ENCODE results near the gene VEGFD. TPM values are rescaled to one million over a fixed set of nuclear protein-coding genes. Genes with fewer than 3 reads are reported as not detected.

Gene VEGFD
- total and polyA plus RNA-seq, 2 of the 13 experiments (the other 11 are each of a cell fraction or from before 2014, with no cell fraction given), result 0.11 to 0.35 TPM

DNA sequence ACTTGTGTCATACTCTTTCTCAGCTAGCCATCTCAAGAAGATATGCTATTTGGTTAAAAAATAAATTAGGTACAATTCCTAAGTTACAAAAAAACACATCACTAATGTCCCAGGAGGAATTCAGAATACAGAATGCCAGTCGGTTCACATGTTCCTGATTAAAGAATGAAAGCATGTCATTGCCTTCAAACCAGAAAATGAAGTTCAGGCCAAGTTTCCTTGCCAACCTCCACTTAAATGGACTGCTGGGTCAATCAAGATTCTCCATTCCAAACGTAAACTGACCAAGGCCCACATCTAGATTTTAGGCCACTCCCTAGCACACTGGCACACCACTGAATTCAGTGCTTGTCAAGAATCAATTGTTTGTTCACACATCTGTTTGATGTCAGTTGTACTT is 55.4 kb downstream of the VEGFD start:
- Histone ChIP-seq H3K79me2 (ENCODE audit: insufficient read depth, low read length) (peaks cover 2% of the 10 kb centered on the region), H3K27ac (ENCODE audit: extremely low read length, insufficient read depth, low read length) (no peak overlapping the region), H3K36me3 (replicated peaks in 1 of 2; ENCODE audit: control insufficient read depth in 1 of 2, insufficient read depth in 2 of 2, low read length in 2 of 2) (peaks cover 2 to 8% of the 10 kb centered on the region in 2 experiments; a peak in 3 of 5 replicates), H3K4me3 (replicated peaks in 1 of 3; ENCODE audit: insufficient read depth in 1 of 3, low read depth in 2 of 3, low read length in 3 of 3) (no peak overlapping the region), H4K20me1 (ENCODE audit: insufficient read depth, low read length) (no peaks in the 10 kb centered on the region), H3K9me3 (ENCODE audit: low read length) (no peaks in the 10 kb centered on the region), H2AFZ (ENCODE audit: low read length) (no peak overlapping the region), H3K4me1 (ENCODE audit: insufficient read depth, low read length) (no peaks in the 10 kb centered on the region), H3K27me3 (ENCODE audit: control insufficient read depth in 1 of 2, insufficient read depth in 2 of 2, low read length in 2 of 2) (no peaks in the 10 kb centered on the region), H3K9ac (ENCODE audit: insufficient read depth, low read depth, low read length) (no peak overlapping the region), H3K4me2 (ENCODE audit: low read depth, low read length) (no peak overlapping the region)
- in situ Hi-C loops (cut with HindIII; ENCODE audit: extremely low pct_ligation_motif_present, low pct_unique_long_range_greater_than_20kb), result loop anchor here (25.0 kb wide), 1 partner anchor 358 kb away; no protein-coding TSS in a partner anchor
- WGBS (ENCODE audit: low lambda C conversion rate), result 92% methylated on average over 2 of the region's 2 CpGs
- POLR2A ChIA-PET, result no interaction called here
- CTCF ChIA-PET (ENCODE audit: low intra/inter-chr PET ratio, low total read pairs), result no interaction called here
- intact Hi-C loops (cut with micrococcal nuclease; ENCODE audit: unreplicated experiment), result no loop called here
- BruUV-seq (replicated peaks), result no TSS peak
- TF ChIP-seq, protein P1, sequence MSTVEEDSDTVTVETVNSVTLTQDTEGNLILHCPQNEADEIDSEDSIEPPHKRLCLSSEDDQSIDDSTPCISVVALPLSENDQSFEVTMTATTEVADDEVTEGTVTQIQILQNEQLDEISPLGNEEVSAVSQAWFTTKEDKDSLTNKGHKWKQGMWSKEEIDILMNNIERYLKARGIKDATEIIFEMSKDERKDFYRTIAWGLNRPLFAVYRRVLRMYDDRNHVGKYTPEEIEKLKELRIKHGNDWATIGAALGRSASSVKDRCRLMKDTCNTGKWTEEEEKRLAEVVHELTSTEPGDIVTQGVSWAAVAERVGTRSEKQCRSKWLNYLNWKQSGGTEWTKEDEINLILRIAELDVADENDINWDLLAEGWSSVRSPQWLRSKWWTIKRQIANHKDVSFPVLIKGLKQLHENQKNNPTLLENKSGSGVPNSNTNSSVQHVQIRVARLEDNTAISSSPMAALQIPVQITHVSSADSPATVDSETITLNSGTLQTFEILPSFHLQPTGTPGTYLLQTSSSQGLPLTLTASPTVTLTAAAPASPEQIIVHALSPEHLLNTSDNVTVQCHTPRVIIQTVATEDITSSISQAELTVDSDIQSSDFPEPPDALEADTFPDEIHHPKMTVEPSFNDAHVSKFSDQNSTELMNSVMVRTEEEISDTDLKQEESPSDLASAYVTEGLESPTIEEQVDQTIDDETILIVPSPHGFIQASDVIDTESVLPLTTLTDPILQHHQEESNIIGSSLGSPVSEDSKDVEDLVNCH (CRISPR knock-in tag; IDR thresholded peaks at IDR 0.05), result no peak
- TF ChIP-seq ZNF431 (CRISPR knock-in tag; IDR thresholded peaks at IDR 0.05; ENCODE audit: borderline replicate concordance, low read depth) (no peak), CREB1 (IDR thresholded peaks at IDR 0.05) (no peak), CREB1 (CRISPR knock-in tag; IDR thresholded peaks at IDR 0.05) (no peak), ZNF678 (CRISPR knock-in tag; IDR thresholded peaks at IDR 0.05) (no peak), RORA (CRISPR knock-in tag; IDR thresholded peaks at IDR 0.05) (no peak), ATM (IDR thresholded peaks at IDR 0.05; ENCODE audit: borderline replicate concordance) (no peak), ZNF235 (CRISPR knock-in tag; IDR thresholded peaks at IDR 0.05; ENCODE audit: borderline replicate concordance) (no peak), ZNF446 (CRISPR knock-in tag; IDR thresholded peaks at IDR 0.05) (no peak), ZNF546 (CRISPR knock-in tag; conservative IDR thresholded peaks at IDR 0.05) (no peak), BORCS8-MEF2B (CRISPR knock-in tag; IDR thresholded peaks at IDR 0.05) (no peak), TOPORS (CRISPR knock-in tag; IDR thresholded peaks at IDR 0.05) (no peak), TEAD2 (CRISPR knock-in tag; IDR thresholded peaks at IDR 0.05) (no peak), ZSCAN31 (CRISPR knock-in tag; IDR thresholded peaks at IDR 0.05; ENCODE audit: low read depth) (no peak), WIZ (CRISPR knock-in tag; IDR thresholded peaks at IDR 0.05) (no peak), ZNF563 (CRISPR knock-in tag; IDR thresholded peaks at IDR 0.05) (no peak)
- TF ChIP-seq, protein P2, sequence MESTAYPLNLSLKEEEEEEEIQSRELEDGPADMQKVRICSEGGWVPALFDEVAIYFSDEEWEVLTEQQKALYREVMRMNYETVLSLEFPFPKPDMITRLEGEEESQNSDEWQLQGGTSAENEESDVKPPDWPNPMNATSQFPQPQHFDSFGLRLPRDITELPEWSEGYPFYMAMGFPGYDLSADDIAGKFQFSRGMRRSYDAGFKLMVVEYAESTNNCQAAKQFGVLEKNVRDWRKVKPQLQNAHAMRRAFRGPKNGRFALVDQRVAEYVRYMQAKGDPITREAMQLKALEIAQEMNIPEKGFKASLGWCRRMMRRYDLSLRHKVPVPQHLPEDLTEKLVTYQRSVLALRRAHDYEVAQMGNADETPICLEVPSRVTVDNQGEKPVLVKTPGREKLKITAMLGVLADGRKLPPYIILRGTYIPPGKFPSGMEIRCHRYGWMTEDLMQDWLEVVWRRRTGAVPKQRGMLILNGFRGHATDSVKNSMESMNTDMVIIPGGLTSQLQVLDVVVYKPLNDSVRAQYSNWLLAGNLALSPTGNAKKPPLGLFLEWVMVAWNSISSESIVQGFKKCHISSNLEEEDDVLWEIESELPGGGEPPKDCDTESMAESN (CRISPR knock-in tag; conservative IDR thresholded peaks at IDR 0.05), result no peak
- DNase-seq (ENCODE audit: low spot score) (no peak), FAIRE-seq (no peak), ATAC-seq (no peak)
